Loucy (cell line): Measurements from ENCODE around the gene L2HGDH.

ENCODE experiments used
- CTCF ChIP-seq: fragments of 200-600 bp; sonication (generic); conservative IDR thresholded peaks from 2 replicates; pipeline ENCODE4 v1.5.1; 2014; ENCODE audit warnings: mild to moderate bottlenecking, antibody characterized with exemption, low read length
- EZH2phosphoT487 ChIP-seq: fragments of 200-600 bp; IDR thresholded peaks from 2 replicates; pipeline ENCODE4 v1.6.1; 2018; ENCODE audit warnings: antibody characterized with exemption, mild to moderate bottlenecking, moderate library complexity, borderline replicate concordance

DNA sequence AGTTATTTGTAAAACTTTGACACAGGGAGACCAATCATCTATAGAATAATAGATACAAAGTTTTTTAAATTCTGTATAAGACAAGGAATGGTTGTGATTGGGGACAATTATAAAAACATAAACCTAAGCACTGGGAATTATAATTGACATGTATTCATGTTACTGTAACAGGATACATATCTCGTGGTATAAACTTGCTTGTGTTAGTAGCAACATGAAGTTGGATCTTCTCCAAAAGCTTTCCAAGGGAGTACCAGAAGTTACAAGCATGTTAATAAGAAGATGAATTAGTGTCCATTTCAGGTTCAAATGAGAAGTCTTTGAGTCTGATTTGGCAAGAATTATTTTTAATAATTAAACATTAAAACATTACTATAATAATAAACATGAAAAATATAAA lies 42.5 kb upstream of the L2HGDH start:
- TF ChIP-seq CTCF (no peak), EZH2phosphoT487 (no peak)
